ENCODE data around the gene ASIP.
"Not testable (repeated sequence)": the region's sequence is repeated elsewhere in the genome, so short reads cannot be mapped to it uniquely, and the experiment has no call there.

The ASIP gene

GRCh38 chr20:34242879-34243278 lies 1.7 kb downstream of the ASIP start:
- no peak for DNase-seq (ENCODE audit: low read depth)

GRCh38 chr20:34243377-34243776 lies 2.2 kb downstream of the ASIP start:
- DNase-seq (ENCODE audit: low read depth) = no peak

- DNase-seq (ENCODE audit: low read depth) = no peak
Observed at GRCh38 chr20:34246126-34246626, 5.0 kb downstream of the ASIP start.

GRCh38 chr20:34249291-34249690 lies 8.1 kb downstream of the ASIP start:
- no peak for DNase-seq (ENCODE audit: low read depth)

- DNase-seq (ENCODE audit: low read depth) = no peak
Observed at GRCh38 chr20:34250005-34250404, 8.8 kb downstream of the ASIP start.

- no peak for DNase-seq (ENCODE audit: low read depth)
Observed at GRCh38 chr20:34251619-34252018, 10.4 kb downstream of the ASIP start.

- not testable (repeated sequence) for DNase-seq (ENCODE audit: low read depth)
Observed at GRCh38 chr20:34252431-34253086, 11.3 kb downstream of the ASIP start.

GRCh38 chr20:34254979-34255378 lies 13.8 kb downstream of the ASIP start:
- DNase-seq (ENCODE audit: low read depth) = no peak

- DNase-seq (ENCODE audit: low read depth) = no peak
Observed at GRCh38 chr20:34256629-34257124, 15.5 kb downstream of the ASIP start.

GRCh38 chr20:34260208-34260942 lies 19.2 kb downstream of the ASIP start:
- DNase-seq (ENCODE audit: low read depth) = no peak

- DNase-seq (ENCODE audit: low read depth) = no peak
Observed at GRCh38 chr20:34262488-34263288, 21.5 kb downstream of the ASIP start.

GRCh38 chr20:34263468-34263867 lies 22.2 kb downstream of the ASIP start:
- DNase-seq (ENCODE audit: low read depth) = not testable (repeated sequence)

GRCh38 chr20:34264141-34264540 lies 22.9 kb downstream of the ASIP start:
- no peak for DNase-seq (ENCODE audit: low read depth)

- no peak for DNase-seq (ENCODE audit: low read depth)
Observed at GRCh38 chr20:34268145-34268544, 26.9 kb downstream of the ASIP start.

- DNase-seq (ENCODE audit: low read depth) = peak; percentile 2
Observed at GRCh38 chr20:34268851-34269636, 27.8 kb downstream of the ASIP start.

GRCh38 chr20:34269996-34270627 lies 28.9 kb downstream of the ASIP start:
- DNase-seq (ENCODE audit: low read depth) = no peak

- DNase-seq (ENCODE audit: low read depth) = no peak
Observed at GRCh38 chr20:34271956-34272355, 30.7 kb downstream of the ASIP start.

- DNase-seq (ENCODE audit: low read depth) = no peak
Observed at GRCh38 chr20:34274694-34275093, 33.5 kb downstream of the ASIP start.

GRCh38 chr20:34281177-34281576 lies 40.0 kb downstream of the ASIP start:
- DNase-seq (ENCODE audit: low read depth) = no peak

- no peak for DNase-seq (ENCODE audit: low read depth)
Observed at GRCh38 chr20:34282041-34282440, 40.8 kb downstream of the ASIP start.

GRCh38 chr20:34283844-34284243 lies 42.6 kb downstream of the ASIP start:
- DNase-seq (ENCODE audit: low read depth) = no peak

All from stimulated activated CD8-positive, alpha-beta memory T cell treated with anti-CD3 and anti-CD28 coated beads, Interleukin-12 subunit alpha, Interleukin-12 subunit beta, amount 100 ng/mL, for 1 hour (primary cell).